ENCODE results near the gene MT1A.
"Not testable (repeated sequence)": the region's sequence is repeated elsewhere in the genome, so short reads cannot be mapped to it uniquely, and the experiment has no call there.

Gene MT1A

GRCh38 chr16:56658327-56658875, 19.9 kb downstream of the MT1A start:
- no peak for DNase-seq

- DNase-seq = no peak
Measured at GRCh38 chr16:56662357-56663354, 24.2 kb downstream of the MT1A start.

- DNase-seq = no peak
Measured at GRCh38 chr16:56664506-56664905, 26.0 kb downstream of the MT1A start.

DNA sequence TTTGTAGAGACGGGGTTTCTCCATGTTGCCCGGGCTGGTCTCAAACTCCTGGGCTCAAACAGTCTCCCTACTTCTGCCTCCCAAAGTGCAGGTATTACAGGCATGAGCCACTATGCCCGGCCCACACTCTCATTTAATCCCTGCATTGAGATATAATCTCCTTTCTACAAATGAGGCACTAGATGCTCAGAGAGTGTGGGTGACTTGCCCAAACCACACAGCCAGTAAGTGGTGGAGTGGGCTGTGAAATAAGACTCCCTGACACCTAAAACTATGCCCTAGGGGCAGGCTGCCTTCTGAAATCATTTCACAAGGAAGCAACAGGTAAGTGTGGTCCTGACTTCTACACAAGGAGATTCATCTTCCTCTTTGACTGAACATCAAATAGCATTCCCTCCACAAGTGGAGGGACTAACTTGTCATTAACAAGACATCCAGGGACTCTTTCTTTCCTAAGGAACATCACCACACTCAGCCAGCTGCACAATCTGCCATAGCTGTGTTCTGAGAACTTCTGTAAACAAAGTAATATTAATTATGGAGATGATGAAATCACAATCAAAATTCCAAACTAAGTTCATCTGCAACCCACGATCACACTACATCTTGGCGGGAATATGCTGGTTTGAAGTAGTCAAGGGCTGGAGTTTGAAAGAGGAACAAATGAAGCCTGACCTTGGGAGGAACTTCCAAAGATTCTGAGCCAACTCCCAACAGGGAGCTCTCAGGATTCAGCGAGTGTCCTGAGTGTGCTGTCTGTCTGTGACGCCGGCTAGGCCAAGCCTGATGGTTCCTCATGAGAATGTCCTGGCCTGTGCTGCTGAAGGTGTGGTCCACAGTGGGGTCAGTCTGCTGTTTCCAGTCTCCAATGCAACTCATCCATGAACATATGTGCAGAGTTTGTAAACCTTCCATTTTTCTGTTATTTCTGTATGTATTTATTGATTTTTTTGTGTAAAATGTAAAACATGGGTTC, 27.1 kb downstream of the MT1A start:
- DNase-seq = not testable (repeated sequence)

DNA sequence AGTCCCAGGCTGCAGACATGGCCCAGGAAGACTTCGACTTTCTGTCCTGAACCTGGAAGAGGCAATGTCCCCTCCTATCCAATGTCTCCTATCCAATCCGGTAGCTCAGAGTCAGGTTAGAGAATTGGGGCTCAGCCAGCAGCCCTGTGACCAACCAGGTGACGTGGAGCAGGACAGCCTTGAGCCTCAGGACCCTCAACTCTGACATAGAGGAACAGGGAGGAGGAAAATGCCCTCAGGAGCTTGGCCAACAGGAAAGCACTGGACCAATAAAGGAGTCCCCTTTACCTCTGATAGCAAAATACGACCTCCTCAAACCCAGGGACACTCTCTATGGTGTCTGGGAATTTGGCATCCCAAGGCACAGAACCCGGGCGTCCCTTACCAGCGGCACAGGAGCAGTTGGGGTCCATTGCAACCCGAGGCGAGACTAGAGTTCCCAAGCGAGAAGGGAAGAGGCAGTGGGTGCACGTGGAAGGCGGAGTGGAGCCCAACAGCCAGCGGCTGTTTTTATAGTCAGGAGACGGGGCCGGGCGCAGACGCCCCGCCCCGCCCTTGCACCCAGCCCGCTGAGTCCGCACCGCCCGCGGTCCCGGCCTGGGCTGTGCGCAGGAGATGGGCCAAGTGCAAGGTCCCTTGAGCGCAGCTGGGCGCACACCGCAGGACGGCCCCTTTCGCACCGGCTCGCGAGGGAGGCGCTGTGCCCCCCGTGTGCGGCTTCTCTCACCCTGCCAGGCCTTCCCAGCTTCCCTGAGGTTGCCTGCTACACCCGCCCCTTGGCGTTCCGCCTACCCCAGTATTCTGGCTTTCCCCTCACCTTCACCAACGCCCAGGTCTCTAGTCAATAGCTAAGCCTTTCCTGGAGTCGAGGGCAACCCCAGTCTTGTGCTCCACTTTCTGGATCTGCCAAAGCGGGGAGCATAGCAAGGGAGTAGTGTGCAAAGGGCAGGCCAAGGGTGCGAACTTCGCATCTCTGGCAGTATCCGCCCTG, 29.4 kb downstream of the MT1A start, which contains the start of gene MT1G:
Gene MT1G (minus strand): TSS at position 485 of the 991 bp plus-strand sequence. CDS start 72 bp downstream, at position 413.
- no peak for DNase-seq

GRCh38 chr16:56669005-56669839, 30.8 kb downstream of the MT1A start, which contains the start of gene MT1H:
TSS of gene MT1H (plus strand) at chr16:56669814. CDS start at chr16:56669885, 71 bp downstream.
- DNase-seq = no peak

- DNase-seq = no peak
Measured at GRCh38 chr16:56669840-56670619, 31.6 kb downstream of the MT1A start.

- no peak for DNase-seq
Measured at GRCh38 chr16:56670620-56670934, 32.1 kb downstream of the MT1A start.

DNA sequence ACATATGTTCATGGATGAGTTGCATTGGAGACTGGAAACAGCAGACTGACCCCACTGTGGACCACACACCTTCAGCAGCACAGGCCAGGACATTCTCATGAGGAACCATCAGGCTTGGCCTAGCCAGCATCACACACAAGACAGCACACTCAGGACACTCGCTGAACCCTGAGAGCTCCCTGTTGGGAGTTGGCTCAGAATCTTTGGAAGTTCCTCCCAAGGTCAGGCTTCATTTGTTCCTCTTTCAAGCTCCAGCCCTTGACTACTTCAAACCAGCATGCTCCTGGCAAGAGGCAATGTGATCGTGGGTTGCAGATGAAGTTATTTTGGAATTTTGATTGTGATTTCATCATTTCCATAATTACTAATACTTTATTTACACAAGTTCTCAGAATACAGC, 33.2 kb downstream of the MT1A start:
- not testable (repeated sequence) for DNase-seq

DNA sequence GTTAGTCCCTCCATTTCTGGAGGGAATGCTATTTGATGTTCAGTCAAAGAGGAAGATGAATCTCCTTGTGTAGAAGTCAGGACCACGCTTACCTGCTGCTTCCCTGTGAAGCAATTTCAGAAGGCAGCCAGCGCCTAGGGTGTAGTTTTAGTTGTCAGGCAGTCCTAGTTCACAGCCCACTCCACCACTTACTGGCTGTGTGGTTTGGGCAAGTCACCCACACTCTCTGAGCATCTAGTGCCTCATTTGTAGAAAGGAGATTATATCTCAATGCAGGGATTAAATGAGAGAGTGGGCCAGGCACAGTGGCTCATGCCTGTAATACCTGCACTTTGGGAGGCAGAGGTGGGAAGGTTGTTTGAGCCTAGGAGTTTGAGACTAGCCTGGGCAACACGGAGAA, 33.7 kb downstream of the MT1A start:
- not testable (repeated sequence) for DNase-seq

DNA sequence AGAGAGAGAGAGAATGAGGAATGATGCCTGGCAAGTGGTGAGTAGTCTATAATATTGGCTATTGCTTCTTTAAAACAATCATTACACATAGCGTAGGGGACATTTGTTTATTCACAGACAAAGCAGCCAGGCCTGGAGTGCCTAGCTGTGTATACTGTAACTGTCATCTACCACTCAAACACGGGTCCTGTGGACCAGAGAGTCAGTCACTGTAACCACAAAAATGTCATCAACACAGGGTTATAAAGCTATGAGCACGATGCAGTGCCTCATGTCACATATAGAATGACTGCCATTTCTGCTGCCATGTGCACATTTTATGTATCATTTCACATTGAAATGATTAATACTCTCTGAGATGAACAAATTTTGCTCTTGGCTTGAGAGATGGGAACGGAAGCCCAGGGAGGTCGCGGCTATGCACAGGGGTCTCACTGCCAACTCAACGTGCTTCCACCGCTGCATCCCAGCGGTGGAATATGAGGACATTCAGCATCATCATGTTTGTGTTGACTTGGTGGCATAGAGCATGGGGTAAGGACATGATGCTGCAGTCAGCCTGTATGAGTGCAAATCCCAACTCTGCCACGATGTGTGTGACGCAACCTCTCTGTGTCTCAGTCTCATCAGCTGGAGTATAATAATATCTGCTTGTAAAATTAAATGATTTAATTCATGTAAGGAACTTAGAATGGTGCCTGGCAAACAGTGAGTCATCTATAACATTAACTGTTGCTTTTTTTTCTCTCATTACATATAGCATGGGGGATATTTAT, 34.5 kb downstream of the MT1A start:
- no peak for DNase-seq

DNA sequence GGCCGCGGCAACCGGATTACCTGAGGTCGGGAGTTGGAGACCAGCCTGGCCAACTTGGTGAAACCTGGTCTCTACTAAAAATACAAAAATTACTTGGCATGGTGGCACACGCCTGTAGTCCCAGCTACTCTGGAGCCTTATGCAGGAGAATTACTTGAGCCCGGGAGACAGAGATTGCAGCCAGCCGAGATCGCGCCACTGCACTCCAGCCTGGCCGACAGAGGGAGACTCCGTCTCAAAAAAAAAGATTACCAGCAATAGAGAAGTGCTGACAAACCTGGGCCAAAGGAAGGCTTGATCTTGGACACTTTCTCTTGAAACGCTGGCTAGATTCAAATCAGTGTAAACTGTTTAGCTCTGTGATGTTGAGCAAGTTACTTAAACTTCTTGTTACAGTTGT, 35.5 kb downstream of the MT1A start:
- no peak for DNase-seq

DNA sequence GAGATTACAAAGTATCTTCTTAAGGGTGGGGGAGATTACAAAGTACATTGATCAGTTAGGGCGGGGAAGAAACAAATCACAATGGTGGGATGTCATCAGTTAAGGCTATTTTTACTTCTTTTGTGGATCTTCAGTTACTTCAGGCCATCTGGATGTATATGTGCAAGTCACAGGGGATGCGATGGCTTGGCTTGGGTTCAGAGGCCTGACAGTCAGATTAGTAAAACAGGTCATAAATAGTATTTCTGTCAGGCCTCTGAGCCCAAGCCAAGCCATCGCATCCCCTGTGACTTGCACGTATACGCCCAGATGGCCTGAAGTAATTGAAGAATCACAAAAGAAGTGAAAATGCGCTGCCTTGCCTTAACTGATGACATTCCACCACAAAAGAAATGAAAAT, 36.1 kb downstream of the MT1A start:
- DNase-seq = not testable (repeated sequence)

- DNase-seq = no peak
Measured at GRCh38 chr16:56675685-56676210, 37.3 kb downstream of the MT1A start.

DNA sequence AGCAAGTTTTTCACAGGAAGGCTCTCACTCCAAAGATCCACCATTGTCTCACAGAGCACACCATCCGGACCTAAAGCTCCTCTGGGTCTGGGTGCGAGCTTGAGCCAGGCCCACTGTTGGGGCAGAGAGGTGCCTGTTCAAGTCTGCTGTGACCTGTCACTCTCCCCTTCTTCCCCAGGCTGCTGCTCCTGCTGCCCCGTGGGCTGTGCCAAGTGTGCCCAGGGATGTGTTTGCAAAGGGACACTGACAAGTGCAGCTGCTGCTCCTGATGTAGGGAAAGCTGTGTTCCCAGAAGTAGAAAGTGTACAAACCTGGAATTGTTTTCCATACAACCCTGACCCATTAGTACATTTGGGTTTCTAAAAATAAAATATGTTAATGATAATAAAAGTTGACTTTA, 39.0 kb downstream of the MT1A start:
- no peak for DNase-seq

- no peak for DNase-seq
Measured at GRCh38 chr16:56679078-56679730, 40.7 kb downstream of the MT1A start.

DNA sequence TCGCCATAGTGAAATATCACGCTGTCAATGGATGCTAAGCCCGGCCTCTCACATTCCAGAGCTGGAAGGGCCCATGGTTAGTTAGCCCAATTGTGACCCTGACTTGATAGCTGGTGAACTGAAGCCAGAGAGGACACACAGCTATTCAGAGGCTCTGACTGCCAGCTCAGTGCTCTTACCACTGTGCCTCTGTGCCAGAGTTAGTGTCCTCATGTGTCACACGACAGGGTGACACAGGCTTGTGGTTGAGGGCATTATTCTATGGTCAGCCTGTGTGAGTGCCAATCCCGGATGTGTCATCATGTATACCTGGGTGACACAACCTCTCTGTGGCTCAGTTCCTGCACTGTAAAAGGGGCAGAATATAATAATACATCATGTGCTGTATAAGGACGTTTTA, 41.4 kb downstream of the MT1A start:
- DNase-seq = no peak
